Epithelial cell of esophagus (primary cell): ENCODE measurements around the gene PANX2.

Experiments used
- DNase-seq: peaks from one replicate; pipeline ENCODE4 v3.0.0; 2010; ENCODE audit warnings: low read depth
- H3K4me3 ChIP-seq: 2 replicates; pipeline ENCODE4 v1.5.1; 2011; ENCODE audit warnings: mild to moderate bottlenecking, low read length, control low read depth
- CTCF ChIP-seq: IDR thresholded peaks from 2 replicates; pipeline ENCODE4 v1.5.1; 2011; ENCODE audit warnings: low read depth, mild to moderate bottlenecking, low read length, control low read depth, inconsistent platforms; ENCODE audit not compliant: insufficient read depth; ENCODE audit errors: missing control alignments

PANX2 gene

GRCh38 chr22:50189184-50189848 is 18.8 kb downstream of the PANX2 start:
- DNase-seq, result no peak
- no peak for TF ChIP-seq CTCF
- H3K4me3 ChIP-seq, result no peak overlapping the region

DNA sequence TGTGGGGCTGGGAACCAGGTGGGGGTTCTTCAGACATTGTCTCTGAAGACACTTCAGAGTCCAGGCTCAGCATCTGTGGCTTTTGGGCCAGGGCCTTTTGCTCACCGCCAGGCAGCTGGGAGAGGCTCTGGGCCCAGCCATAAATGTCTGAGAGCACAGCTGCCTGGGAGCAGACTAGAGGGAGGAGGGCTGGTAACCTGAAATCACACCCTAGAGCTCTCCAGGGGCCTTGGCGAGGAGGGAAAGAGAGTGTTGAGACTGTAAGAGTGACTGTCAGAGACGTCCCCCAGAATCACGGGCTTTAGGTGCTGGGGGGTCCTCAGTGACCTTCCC is 19.3 kb downstream of the PANX2 start:
- H3K4me3 ChIP-seq, result peak overlapping the region; percentile 35
- TF ChIP-seq CTCF, result no peak
- DNase-seq, result no peak

DNA sequence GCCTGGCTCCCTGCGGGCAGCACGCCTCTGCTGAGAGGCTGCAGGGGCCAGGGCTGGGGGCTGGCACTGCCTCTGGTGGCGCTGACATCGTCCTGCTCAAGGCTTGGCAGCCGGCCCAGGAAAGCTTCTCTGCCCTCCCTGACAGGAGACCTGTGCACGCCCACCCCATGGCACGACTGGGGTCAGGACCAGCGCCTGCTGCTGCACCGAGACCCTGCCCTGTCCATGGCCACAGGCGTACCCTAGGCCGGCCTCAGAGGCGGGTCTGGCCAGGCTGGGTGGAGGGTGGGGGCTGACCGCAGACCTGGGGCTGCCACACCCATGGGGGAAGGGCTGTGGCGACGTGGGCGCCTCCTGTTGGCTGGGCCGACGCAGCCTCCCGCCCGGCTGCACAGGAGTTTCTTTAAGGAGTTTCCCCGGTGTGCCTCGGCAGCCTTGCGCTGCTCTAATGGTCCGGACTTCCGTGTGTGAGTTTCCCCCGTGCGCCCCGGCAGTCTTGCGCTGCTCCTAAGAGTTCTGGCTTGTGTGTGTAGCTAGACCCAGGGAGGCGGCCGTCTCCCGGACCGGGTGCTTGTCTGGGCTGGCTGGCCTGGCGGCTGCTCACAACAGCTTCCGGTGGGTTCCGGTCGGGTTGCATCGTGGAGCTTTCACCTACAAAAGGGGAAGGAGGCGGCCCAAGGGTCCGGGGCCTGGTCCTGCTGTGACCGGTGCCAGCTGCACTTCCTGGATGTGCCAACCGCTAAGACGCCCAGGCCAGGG is 19.8 kb downstream of the PANX2 start:
- peak overlapping the region; percentile 35 for H3K4me3 ChIP-seq
- peak; percentile 81 for DNase-seq
- peak; percentile 41 for TF ChIP-seq CTCF

- peak; percentile 45 for DNase-seq
- H3K4me3 ChIP-seq, result peak overlapping the region; percentile 35
- no peak for TF ChIP-seq CTCF
Observed at GRCh38 chr22:50190941-50191741, 20.6 kb downstream of the PANX2 start.

DNA sequence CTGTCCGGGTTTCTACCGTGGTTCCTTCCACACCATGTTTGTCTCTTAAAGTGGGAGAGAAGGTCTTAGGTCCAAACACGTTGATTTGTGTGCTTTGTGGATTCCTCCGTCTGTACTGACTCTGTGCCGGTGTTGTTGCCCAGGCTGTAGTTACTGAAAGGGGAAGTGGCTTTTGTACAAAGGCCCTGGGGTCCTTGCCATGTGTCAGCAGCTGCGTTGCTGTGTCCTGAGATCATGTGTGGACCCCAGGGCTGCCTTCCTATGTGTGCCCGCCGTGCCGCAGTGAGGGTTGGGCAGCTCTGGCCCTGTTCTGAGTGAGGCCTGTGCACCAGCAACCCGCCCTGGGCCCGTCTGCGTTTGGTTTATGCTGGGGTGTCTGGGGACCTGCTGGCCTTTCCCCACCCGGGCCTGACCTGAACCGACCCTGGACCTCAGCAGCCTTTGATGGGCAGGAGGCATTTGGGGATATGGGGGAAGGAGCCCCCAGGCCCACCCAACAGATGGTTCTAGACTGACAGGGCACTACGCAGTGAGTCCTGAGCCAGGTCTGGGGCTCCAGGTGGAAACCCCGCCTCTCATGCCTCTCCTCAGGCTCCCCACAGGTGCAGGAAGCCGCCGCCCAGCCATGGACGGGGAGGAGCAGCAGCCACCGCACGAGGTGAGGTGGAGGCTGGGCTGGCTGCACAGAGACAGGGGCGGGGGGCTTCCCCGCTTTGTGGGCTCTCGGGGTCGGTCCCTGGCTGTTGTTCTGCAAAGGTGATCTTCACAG is 22.1 kb downstream of the PANX2 start:
- TF ChIP-seq CTCF, result no peak
- no peak for DNase-seq
- no peak overlapping the region for H3K4me3 ChIP-seq

DNA sequence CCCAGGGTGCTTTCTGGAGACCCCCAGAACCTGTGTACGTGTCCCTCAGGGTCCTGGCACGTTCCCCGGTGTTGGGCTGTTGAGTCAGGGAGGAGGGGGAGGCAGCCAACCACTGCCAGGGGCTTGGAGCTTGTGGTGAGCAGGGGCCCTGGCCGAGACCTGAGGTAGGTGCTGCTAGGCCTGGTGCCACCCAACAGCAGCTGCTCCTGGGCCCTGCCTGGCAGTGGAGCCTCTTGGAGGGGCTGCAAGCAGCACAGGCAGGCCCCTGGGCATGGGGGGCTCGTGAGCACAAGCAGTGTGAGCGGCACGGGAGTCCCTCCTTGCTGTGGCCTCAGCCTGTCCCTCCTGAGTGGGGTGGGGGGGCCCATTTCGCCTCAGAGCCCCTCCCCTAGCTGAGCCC is 23.1 kb downstream of the PANX2 start:
- no peak overlapping the region for H3K4me3 ChIP-seq
- TF ChIP-seq CTCF, result no peak
- DNase-seq, result no peak
